K562 (cell line): ENCODE measurements around the gene MYO1A. TPM values are rescaled to one million over a fixed set of nuclear protein-coding genes. Genes with fewer than 3 reads are reported as not detected.

Experiments used
- BRD4 ChIP-seq: fragments of 200-600 bp; sonication (generic); IDR thresholded peaks from 2 replicates; pipeline ENCODE4 v1.6.1; 2017; ENCODE audit warnings: inconsistent platforms
- FOXJ2 ChIP-seq: fragments of 200-800 bp; sonication (Bioruptor generic); IDR thresholded peaks from 2 replicates; pipeline ENCODE4 v1.6.1; 2016; ENCODE audit warnings: missing genetic modification characterization, missing compliant biosample characterization
- HIVEP1 ChIP-seq: fragments of 250-450 bp; sonication (Bioruptor Pico); IDR thresholded peaks from 2 replicates; pipeline ENCODE4 v1.4.0; 2020; ENCODE audit warnings: mild to moderate bottlenecking
- LARP7 ChIP-seq: fragments of 450-650 bp; IDR thresholded peaks from 2 replicates; pipeline ENCODE4 v1.6.1; 2016
- MEIS2 ChIP-seq: fragments of 450-650 bp; IDR thresholded peaks from 2 replicates; pipeline ENCODE4 v1.6.1; 2014; ENCODE audit warnings: mild to moderate bottlenecking; ENCODE audit not compliant: partially characterized antibody
- NFXL1 ChIP-seq: fragments of 450-650 bp; formaldehyde crosslinking; IDR thresholded peaks from 2 replicates; pipeline ENCODE4 v1.4.0; 2021; ENCODE audit warnings: mild to moderate bottlenecking
- RBM17 ChIP-seq: fragments of 200-400 bp; formaldehyde crosslinking; IDR thresholded peaks from 2 replicates; pipeline ENCODE4 v1.6.1; 2017; ENCODE audit warnings: low read depth, mild to moderate bottlenecking, low read length, borderline replicate concordance
- polyA plus RNA-seq, 8 experiments: library from polyadenylated mRNA; depleted of rRNA in 4 of 8; stranded (reverse) in 5 of 8; unstranded in 3 of 8; fragments of >200 nt; fragmentation: Nextera tagmentation in 2 of 8; fragmentation: Illumina TruSeq in 1 of 8; extraction: Ambion mirVana in 2 of 8; extraction: Trizol in 1 of 8; gene quantifications; 2 replicates each; pipeline versions ENCODE4 v1.2.1 to v1.2.3, GENCODE V29; 2011 to 2014; ENCODE audit warnings: inconsistent platforms in 1 of 8, missing spikeins in 1 of 8
- total RNA-seq, 7 experiments: library from RNA; depleted of rRNA in 6 of 7; stranded (reverse); fragments of >200 nt in 6 of 7; fragmentation: Illumina TruSeq in 2 of 7; extraction: Trizol in 2 of 7; gene quantifications; 2 replicates each; pipeline versions ENCODE4 v1.2.1 to v1.2.3, GENCODE V29; 2011 to 2021; ENCODE audit warnings: low replicate concordance in 1 of 7
- TF ChIP-seq, protein P1 (sequence below): fragments of 450-650 bp; IDR thresholded peaks from 2 replicates; pipeline ENCODE4 v1.6.1; 2016; ENCODE audit warnings: mild to moderate bottlenecking
- TF ChIP-seq, protein P2 (sequence below): fragments of 250-450 bp; sonication (Bioruptor Pico); IDR thresholded peaks from 2 replicates; pipeline ENCODE4 v1.5.0; 2020; ENCODE audit warnings: mild to moderate bottlenecking
- TF ChIP-seq, protein P3 (sequence below): fragments of 200-800 bp; sonication (Bioruptor generic); IDR thresholded peaks from 2 replicates; pipeline ENCODE4 v1.6.1; 2017; ENCODE audit warnings: missing genetic modification characterization, missing compliant biosample characterization
- TF ChIP-seq, protein P4 (sequence below): fragments of 450-650 bp; IDR thresholded peaks from 2 replicates; pipeline ENCODE4 v1.6.1; 2017; ENCODE audit warnings: antibody characterized with exemption

The MYO1A gene
- total and polyA plus RNA-seq, 9 of the 15 experiments (the other 6 are each of a cell fraction or from before 2014, with no cell fraction given): 0.03 to 0.29 (median 0.14) TPM; not detected in 2

DNA sequence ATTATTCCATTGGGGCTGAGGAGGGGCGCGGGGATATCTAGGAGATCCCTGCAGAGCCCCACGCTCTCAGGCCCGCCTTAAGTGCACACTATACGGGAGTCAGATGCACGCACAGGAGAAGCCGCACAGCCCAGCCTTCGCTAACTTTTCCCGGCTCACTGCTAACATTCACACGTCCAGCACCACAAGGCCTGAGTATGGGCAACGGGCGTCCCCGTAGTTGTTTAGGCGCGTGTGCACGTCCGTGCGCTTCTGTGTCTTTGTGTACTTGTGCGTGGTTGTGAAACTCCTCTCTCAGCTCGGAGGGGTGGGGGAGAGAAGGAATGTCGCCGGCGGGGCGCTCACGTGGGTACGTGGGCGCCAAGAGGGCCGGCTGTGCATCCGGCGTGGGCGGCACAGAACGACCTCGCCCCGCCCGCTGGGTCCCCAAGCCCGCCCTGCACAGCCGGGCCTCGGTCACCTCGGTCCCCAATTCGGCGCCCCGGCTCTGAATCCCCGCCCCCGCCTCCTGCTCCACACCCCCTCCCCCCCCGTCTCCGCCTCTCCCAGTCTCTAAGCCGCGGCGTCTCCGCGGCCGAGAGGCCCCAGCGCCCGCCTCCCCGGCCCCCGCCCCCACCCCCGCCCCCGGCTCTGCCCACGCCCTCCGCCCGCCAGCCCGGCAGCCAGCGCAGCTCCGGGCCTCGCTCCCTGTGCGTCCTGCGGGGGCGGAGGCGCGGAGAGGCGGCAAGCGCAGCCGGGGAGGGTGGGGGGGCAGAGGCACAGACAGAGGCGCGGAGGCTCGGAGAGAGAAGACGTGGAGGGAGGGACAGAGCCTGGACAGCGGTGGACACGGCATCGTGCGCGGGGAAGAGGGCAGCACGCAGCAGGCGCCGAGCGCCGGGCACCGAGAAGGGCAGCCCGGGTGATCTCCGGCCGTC, 38.7 kb upstream of the MYO1A start, which contains the start of gene NAB2 (continued):
- TF ChIP-seq HIVEP1 (no peak), RBM17 (no peak), FOXJ2 (tag) (0 out of 2 replicates have a peak, but pooled peaks have one; percentile 40), LARP7 (no peak), BRD4 (peak; percentile 60; the same call in 1 of the 2 replicates), MEIS2 (no peak), NFXL1 (CRISPR knock-in tag) (no peak)
- TF ChIP-seq, protein P1, sequence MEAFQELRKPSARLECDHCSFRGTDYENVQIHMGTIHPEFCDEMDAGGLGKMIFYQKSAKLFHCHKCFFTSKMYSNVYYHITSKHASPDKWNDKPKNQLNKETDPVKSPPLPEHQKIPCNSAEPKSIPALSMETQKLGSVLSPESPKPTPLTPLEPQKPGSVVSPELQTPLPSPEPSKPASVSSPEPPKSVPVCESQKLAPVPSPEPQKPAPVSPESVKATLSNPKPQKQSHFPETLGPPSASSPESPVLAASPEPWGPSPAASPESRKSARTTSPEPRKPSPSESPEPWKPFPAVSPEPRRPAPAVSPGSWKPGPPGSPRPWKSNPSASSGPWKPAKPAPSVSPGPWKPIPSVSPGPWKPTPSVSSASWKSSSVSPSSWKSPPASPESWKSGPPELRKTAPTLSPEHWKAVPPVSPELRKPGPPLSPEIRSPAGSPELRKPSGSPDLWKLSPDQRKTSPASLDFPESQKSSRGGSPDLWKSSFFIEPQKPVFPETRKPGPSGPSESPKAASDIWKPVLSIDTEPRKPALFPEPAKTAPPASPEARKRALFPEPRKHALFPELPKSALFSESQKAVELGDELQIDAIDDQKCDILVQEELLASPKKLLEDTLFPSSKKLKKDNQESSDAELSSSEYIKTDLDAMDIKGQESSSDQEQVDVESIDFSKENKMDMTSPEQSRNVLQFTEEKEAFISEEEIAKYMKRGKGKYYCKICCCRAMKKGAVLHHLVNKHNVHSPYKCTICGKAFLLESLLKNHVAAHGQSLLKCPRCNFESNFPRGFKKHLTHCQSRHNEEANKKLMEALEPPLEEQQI: no peak
- TF ChIP-seq, protein P2, sequence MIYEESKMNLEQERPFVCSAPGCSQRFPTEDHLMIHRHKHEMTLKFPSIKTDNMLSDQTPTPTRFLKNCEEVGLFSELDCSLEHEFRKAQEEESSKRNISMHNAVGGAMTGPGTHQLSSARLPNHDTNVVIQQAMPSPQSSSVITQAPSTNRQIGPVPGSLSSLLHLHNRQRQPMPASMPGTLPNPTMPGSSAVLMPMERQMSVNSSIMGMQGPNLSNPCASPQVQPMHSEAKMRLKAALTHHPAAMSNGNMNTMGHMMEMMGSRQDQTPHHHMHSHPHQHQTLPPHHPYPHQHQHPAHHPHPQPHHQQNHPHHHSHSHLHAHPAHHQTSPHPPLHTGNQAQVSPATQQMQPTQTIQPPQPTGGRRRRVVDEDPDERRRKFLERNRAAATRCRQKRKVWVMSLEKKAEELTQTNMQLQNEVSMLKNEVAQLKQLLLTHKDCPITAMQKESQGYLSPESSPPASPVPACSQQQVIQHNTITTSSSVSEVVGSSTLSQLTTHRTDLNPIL (CRISPR knock-in tag): no peak
- TF ChIP-seq, protein P3, sequence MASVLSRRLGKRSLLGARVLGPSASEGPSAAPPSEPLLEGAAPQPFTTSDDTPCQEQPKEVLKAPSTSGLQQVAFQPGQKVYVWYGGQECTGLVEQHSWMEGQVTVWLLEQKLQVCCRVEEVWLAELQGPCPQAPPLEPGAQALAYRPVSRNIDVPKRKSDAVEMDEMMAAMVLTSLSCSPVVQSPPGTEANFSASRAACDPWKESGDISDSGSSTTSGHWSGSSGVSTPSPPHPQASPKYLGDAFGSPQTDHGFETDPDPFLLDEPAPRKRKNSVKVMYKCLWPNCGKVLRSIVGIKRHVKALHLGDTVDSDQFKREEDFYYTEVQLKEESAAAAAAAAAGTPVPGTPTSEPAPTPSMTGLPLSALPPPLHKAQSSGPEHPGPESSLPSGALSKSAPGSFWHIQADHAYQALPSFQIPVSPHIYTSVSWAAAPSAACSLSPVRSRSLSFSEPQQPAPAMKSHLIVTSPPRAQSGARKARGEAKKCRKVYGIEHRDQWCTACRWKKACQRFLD (CRISPR knock-in tag): peak; percentile 67
- TF ChIP-seq, protein P4, sequence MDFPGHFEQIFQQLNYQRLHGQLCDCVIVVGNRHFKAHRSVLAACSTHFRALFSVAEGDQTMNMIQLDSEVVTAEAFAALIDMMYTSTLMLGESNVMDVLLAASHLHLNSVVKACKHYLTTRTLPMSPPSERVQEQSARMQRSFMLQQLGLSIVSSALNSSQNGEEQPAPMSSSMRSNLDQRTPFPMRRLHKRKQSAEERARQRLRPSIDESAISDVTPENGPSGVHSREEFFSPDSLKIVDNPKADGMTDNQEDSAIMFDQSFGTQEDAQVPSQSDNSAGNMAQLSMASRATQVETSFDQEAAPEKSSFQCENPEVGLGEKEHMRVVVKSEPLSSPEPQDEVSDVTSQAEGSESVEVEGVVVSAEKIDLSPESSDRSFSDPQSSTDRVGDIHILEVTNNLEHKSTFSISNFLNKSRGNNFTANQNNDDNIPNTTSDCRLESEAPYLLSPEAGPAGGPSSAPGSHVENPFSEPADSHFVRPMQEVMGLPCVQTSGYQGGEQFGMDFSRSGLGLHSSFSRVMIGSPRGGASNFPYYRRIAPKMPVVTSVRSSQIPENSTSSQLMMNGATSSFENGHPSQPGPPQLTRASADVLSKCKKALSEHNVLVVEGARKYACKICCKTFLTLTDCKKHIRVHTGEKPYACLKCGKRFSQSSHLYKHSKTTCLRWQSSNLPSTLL: no peak
